ENCODE data around the gene MYO18B. TPM values are rescaled to one million over a fixed set of nuclear protein-coding genes. Genes with fewer than 3 reads are reported as not detected.

Gene MYO18B
- total RNA-seq, 4 donors from 2014 or later, result under 0.01 to 0.50 (median 0.13) TPM

DNA sequence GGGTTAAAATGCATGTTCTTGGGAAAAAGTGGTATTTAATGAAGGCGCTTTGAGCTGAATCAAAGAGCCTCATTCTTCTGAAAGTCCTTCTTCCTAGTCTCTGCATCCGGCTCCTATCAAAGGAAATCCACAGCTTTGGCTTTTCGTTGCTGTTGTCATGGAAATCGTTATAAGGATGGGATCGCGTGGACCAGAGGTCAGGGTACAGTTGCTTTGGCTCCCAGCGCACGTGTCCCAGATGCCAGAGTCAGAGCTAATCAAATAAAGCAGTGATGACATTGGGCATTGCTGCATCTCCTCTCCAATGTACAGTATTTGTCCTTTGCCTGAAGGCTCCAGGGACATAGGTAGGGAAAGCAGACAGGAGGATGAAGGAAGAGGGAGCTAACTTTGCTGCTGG, 181.9 kb downstream of the MYO18B start:
- 37% methylated on average over 8 of the region's 8 CpGs for WGBS
- Histone ChIP-seq H3K9me3 (no peaks in the 10 kb centered on the region), H3K36me3 (peaks cover 0 to 25% (median 0%) of the 10 kb centered on the region in 4 donors), H3K27ac (replicated peaks in 1 of 4) (no peak overlapping the region), H3K4me3 (no peak overlapping the region), H3K4me1 (no peaks in the 10 kb centered on the region), H3K27me3 (peaks cover 0 to 80% (median 0%) of the 10 kb centered on the region in 4 donors)
- intact Hi-C loops (cut with DNase I), result no loop called here
- no peak for DNase-seq (ENCODE audit: extremely low spot score)
- TF ChIP-seq EP300 (IDR thresholded peaks at IDR 0.05) (no peak), POLR2AphosphoS5 (IDR thresholded peaks at IDR 0.05) (no peak), CTCF (IDR thresholded peaks at IDR 0.05) (no peak), POLR2A (IDR thresholded peaks at IDR 0.05; ENCODE audit: low read depth) (no peak)

DNA sequence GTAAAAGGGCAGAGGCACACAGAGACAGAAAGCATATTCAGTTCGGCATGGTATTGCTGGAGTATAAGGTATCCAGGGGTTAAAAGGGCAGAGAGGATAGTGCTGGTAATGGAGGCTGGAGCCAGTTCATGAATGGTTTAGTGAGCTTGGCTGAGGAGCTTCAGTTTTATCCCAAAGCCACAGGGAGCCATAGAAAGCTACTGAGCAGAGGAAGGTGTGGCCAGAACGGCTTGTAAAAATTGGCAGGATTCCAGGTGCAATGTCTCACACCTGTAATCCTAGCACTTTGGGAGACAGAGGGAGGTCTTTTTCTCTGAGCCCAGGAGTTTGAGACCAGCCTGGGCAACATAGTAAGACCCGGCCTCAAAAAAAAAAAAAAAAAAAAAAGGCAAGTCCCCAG, 186.1 kb downstream of the MYO18B start:
- 62% methylated on average over 3 of the region's 3 CpGs for WGBS
- no peak for DNase-seq (ENCODE audit: extremely low spot score)
- peaks cover 0 to 86% (median 0%) of the 10 kb centered on the region in 4 donors for H3K27me3 ChIP-seq
- H3K27ac ChIP-seq (replicated peaks in 1 of 4), result no peak overlapping the region
- peaks cover 0 to 15% (median 0%) of the 10 kb centered on the region in 4 donors for H3K36me3 ChIP-seq
- H3K4me3 ChIP-seq, result no peak overlapping the region
- H3K9me3 ChIP-seq, result peaks cover 0 to 1% (median 0%) of the 10 kb centered on the region in 4 donors
- no peak for TF ChIP-seq POLR2AphosphoS5 (IDR thresholded peaks at IDR 0.05)
- no peak for TF ChIP-seq POLR2A (IDR thresholded peaks at IDR 0.05; ENCODE audit: low read depth)
- TF ChIP-seq CTCF (IDR thresholded peaks at IDR 0.05), result no peak
- TF ChIP-seq EP300 (IDR thresholded peaks at IDR 0.05), result no peak
- no peaks in the 10 kb centered on the region for H3K4me1 ChIP-seq
- intact Hi-C loops (cut with DNase I), result no loop called here

DNA sequence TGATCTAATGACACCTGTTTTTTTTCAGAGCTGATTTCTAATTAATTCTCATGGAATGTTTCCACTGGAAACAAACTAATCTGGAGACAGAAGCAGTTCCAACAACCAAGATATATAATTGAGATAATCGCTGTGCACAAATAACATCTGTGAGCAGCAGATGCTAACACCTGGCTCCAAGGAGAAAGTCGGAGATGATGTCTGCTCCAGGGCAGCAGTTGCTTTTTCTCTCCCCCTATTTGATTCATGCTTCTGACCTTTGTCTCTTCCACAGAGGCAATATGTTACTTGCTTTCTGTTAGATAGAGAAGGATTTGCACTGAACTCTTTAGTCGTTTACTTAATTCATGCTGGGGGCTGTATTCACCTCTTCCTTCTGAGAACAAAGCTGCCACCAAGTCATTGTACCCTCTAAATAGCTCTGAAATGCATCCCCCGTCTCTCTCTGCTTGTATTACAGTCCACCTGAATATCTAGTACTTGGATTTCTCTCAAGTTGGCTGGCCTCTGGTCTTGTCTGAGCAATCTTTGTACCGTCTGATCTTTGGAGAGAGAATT, 187.4 kb downstream of the MYO18B start:
- WGBS, result 42% methylated on average over 5 of the region's 5 CpGs
- peaks cover 0 to 79% (median 0%) of the 10 kb centered on the region in 4 donors for H3K27me3 ChIP-seq
- no peaks in the 10 kb centered on the region for H3K4me1 ChIP-seq
- H3K4me3 ChIP-seq, result no peak overlapping the region
- no peak for TF ChIP-seq EP300 (IDR thresholded peaks at IDR 0.05)
- TF ChIP-seq CTCF (IDR thresholded peaks at IDR 0.05), result no peak
- TF ChIP-seq POLR2A (IDR thresholded peaks at IDR 0.05; ENCODE audit: low read depth), result no peak
- TF ChIP-seq POLR2AphosphoS5 (IDR thresholded peaks at IDR 0.05), result no peak
- peaks cover 0 to 6% (median 0%) of the 10 kb centered on the region in 4 donors for H3K36me3 ChIP-seq
- peaks cover 0 to 8% (median 0%) of the 10 kb centered on the region in 4 donors for H3K9me3 ChIP-seq
- no peak overlapping the region for H3K27ac ChIP-seq (replicated peaks in 1 of 4)
- intact Hi-C loops (cut with DNase I), result no loop called here
- DNase-seq (ENCODE audit: extremely low spot score), result no peak

DNA sequence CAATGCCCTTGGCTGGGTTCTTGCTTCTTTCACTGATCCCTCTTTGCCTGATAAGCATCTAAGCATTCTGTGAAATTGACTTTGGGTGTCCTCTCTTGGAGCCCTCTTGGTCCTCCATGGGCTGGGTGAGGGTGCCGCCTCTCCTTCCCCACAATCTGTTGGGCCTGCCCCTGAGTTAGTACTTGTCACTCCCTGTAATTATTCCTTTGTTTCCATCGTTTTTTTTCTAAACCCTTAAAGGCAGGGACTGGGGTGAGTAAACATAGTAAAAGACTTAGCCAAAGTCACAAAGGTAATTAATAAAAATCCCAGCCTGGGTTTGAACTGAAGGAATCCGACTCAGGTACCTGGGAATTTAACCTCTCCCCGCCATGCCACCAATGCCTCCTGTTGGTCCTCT, 188.1 kb downstream of the MYO18B start:
- no peak for DNase-seq (ENCODE audit: extremely low spot score)
- TF ChIP-seq EP300 (IDR thresholded peaks at IDR 0.05), result no peak
- TF ChIP-seq POLR2AphosphoS5 (IDR thresholded peaks at IDR 0.05), result no peak
- no peak for TF ChIP-seq POLR2A (IDR thresholded peaks at IDR 0.05; ENCODE audit: low read depth)
- TF ChIP-seq CTCF (IDR thresholded peaks at IDR 0.05), result no peak
- Histone ChIP-seq H3K4me1 (no peaks in the 10 kb centered on the region), H3K4me3 (no peak overlapping the region), H3K36me3 (peaks cover 0 to 3% (median 0%) of the 10 kb centered on the region in 4 donors), H3K9me3 (peaks cover 0 to 8% (median 0%) of the 10 kb centered on the region in 4 donors), H3K27ac (replicated peaks in 1 of 4) (no peak overlapping the region), H3K27me3 (peaks cover 0 to 80% (median 0%) of the 10 kb centered on the region in 4 donors)
- intact Hi-C loops (cut with DNase I), result no loop called here
- WGBS, result 72% methylated on average over 4 of the region's 4 CpGs

Data from esophagus muscularis mucosa (tissue), 4 donors.